B cell (primary cell): ENCODE results near the gene CNGA1.

Source experiments
- CTCF ChIP-seq: fragments of 200-600 bp; IDR thresholded peaks from one replicate; pipeline ENCODE4 v1.8.0; 2022; ENCODE audit warnings: antibody characterized with exemption, mild to moderate bottlenecking
- EZH2 ChIP-seq: IDR thresholded peaks from 2 replicates; pipeline ENCODE4 v1.6.1; 2012; ENCODE audit warnings: borderline replicate concordance, low read depth, mild to moderate bottlenecking, moderate library complexity, low read length; ENCODE audit not compliant: insufficient read depth, poor library complexity, severe bottlenecking

GRCh38 chr4:48047421-48047844 is 31.0 kb upstream of the CNGA1 start:
- no peak for TF ChIP-seq CTCF
- no peak for TF ChIP-seq EZH2
